Measurements from ENCODE around the gene TTC9. TPM values are rescaled to one million over a fixed set of nuclear protein-coding genes. Genes with fewer than 3 reads are reported as not detected.

Gene TTC9
- total RNA-seq, 1 experiment from 2014 or later = 4.7 TPM

DNA sequence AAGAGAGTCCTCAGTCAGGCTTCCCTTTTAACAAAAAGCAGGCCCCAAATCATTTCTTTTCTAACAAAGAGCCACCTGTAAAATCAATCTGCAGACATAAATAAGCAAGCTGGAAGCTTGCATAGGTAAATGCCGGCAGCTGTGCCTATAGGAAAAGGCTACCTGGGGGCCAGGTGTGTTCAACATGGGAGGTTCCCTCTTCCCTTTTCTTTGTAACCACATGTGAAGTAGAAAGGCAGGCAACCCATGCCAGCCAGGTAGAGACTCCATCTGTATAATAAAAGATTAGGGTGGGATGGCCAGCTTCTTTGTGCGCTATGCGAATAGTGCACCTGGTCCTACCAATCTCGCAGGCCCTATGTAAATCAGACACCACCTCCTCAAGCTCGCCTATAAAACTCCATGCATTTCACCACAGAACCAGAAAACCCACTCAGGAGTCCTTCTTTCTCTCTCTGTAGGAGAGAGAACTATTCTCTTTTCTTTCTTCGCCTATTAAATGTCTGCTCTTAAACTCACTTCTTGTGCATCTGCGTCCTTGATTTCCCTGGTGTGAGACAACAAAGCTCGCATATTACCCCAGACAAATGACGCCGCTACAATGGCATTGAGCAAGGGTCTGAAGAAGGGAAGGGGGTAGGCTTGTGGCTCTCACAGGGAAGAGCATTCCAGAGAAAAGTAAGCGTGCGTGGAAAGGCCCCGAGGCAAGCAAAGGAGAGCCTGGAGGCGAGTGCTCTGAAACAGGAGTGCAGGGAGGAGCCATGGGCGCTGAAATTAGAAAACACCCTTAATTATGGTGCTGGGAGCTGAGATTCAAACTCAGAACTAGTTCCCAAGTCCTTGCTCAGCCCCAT is 67.2 kb downstream of the TTC9 start:
- BruUV-seq (replicated peaks) = no TSS peak
- ChIA-PET POLR2A (ENCODE audit: low non-redundant PET) (interaction anchor here (0.8 kb wide), 1 partner anchor 37 kb away, joined by 3 read pairs; no protein-coding TSS in a partner anchor), CTCF (interaction anchor here (0.6 kb wide), 1 partner anchor 12 kb away, joined by 3 read pairs; no protein-coding TSS in a partner anchor)
- Histone ChIP-seq H3K4me3 (ENCODE audit: low read depth, low read length, poor library complexity, severe bottlenecking) (no peak overlapping the region), H3K27me3 (replicated peaks; ENCODE audit: insufficient read depth, low read depth, low read length, poor library complexity) (no peaks in the 10 kb centered on the region), H3K27ac (ENCODE audit: low read depth, low read length, poor library complexity, severe bottlenecking) (no peak overlapping the region), H3K9me3 (ENCODE audit: low read depth, low read length, poor library complexity, severe bottlenecking) (no peaks in the 10 kb centered on the region), H3K4me1 (ENCODE audit: insufficient read depth, low read length, poor library complexity, severe bottlenecking) (peaks cover 21% of the 10 kb centered on the region), H3K36me3 (ENCODE audit: insufficient read depth, low read length, poor library complexity, severe bottlenecking) (no peaks in the 10 kb centered on the region)
- no peak for DNase-seq (ENCODE audit: low spot score)
- TF ChIP-seq CTCF (conservative IDR thresholded peaks at IDR 0.05; ENCODE audit: low read depth, low read length) (no peak), EZH2 (IDR thresholded peaks at IDR 0.05; ENCODE audit: borderline replicate concordance, low read depth, low read length, poor library complexity, severe bottlenecking) (no peak)
- intact Hi-C loops (cut with micrococcal nuclease; ENCODE audit: unreplicated experiment) = no loop called here

- DNase-seq (ENCODE audit: low spot score) = no peak
Observed at GRCh38 chr14:70709726-70710382, 68.1 kb downstream of the TTC9 start.

DNA sequence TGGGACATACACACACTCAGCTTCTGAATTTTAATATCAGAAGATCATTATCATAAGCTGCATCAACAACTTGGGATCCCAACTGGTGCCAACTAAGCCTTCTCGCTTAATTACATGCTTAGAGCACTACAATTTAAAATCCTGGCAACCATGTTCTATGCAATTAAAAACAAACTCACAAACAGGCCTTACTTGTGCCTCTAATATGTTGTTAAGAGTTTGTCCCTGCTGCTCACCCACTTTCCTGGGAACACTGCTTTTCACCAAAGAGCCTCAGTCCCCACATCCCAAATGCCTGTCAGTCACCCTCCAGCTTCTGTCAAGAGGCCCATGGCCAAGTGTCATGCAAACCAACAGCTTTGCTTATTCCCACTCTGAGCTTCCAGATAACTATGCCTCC is 69.7 kb downstream of the TTC9 start:
- no peak for DNase-seq (ENCODE audit: low spot score)
- Histone ChIP-seq H3K27me3 (replicated peaks; ENCODE audit: insufficient read depth, low read depth, low read length, poor library complexity) (no peaks in the 10 kb centered on the region), H3K4me1 (ENCODE audit: insufficient read depth, low read length, poor library complexity, severe bottlenecking) (peaks cover 18% of the 10 kb centered on the region), H3K36me3 (ENCODE audit: insufficient read depth, low read length, poor library complexity, severe bottlenecking) (no peaks in the 10 kb centered on the region), H3K9me3 (ENCODE audit: low read depth, low read length, poor library complexity, severe bottlenecking) (no peaks in the 10 kb centered on the region), H3K4me3 (ENCODE audit: low read depth, low read length, poor library complexity, severe bottlenecking) (no peak overlapping the region), H3K27ac (ENCODE audit: low read depth, low read length, poor library complexity, severe bottlenecking) (no peak overlapping the region)
- TF ChIP-seq CTCF (conservative IDR thresholded peaks at IDR 0.05; ENCODE audit: low read depth, low read length) = no peak
- TF ChIP-seq EZH2 (IDR thresholded peaks at IDR 0.05; ENCODE audit: borderline replicate concordance, low read depth, low read length, poor library complexity, severe bottlenecking) = no peak
- CTCF ChIA-PET = no interaction called here
- intact Hi-C loops (cut with micrococcal nuclease; ENCODE audit: unreplicated experiment) = no loop called here
- no TSS peak for BruUV-seq (replicated peaks)
- POLR2A ChIA-PET (ENCODE audit: low non-redundant PET) = interaction anchor here (0.7 kb wide), 1 partner anchor 591 kb away, joined by 3 read pairs; no protein-coding TSS in a partner anchor

More at GRCh38 chr14:70709726-70710382, 68.1 kb downstream of the TTC9 start:
- BruUV-seq (replicated peaks) = no TSS peak
- Histone ChIP-seq H3K9me3 (ENCODE audit: low read depth, low read length, poor library complexity, severe bottlenecking) (no peaks in the 10 kb centered on the region), H3K4me3 (ENCODE audit: low read depth, low read length, poor library complexity, severe bottlenecking) (no peak overlapping the region), H3K27ac (ENCODE audit: low read depth, low read length, poor library complexity, severe bottlenecking) (no peak overlapping the region), H3K4me1 (ENCODE audit: insufficient read depth, low read length, poor library complexity, severe bottlenecking) (peaks cover 21% of the 10 kb centered on the region), H3K27me3 (replicated peaks; ENCODE audit: insufficient read depth, low read depth, low read length, poor library complexity) (no peaks in the 10 kb centered on the region), H3K36me3 (ENCODE audit: insufficient read depth, low read length, poor library complexity, severe bottlenecking) (no peaks in the 10 kb centered on the region)
- POLR2A ChIA-PET (ENCODE audit: low non-redundant PET) = no interaction called here
- intact Hi-C loops (cut with micrococcal nuclease; ENCODE audit: unreplicated experiment) = no loop called here
- TF ChIP-seq EZH2 (IDR thresholded peaks at IDR 0.05; ENCODE audit: borderline replicate concordance, low read depth, low read length, poor library complexity, severe bottlenecking) = no peak
- no peak for TF ChIP-seq CTCF (conservative IDR thresholded peaks at IDR 0.05; ENCODE audit: low read depth, low read length)
- CTCF ChIA-PET = no interaction called here

Data from A673 (cell line).